MCF 10A (cell line): ENCODE measurements around the gene MON2. TPM values are rescaled to one million over a fixed set of nuclear protein-coding genes. Genes with fewer than 3 reads are reported as not detected.
A peak's percentile ranks its signal among the peaks of the same experiment; 100 is the strongest.

Experiments
- BruUV-seq: library from RNA; stranded (reverse); fragments of 400-500 nt; replicated peaks from 2 replicates; lab custom pipeline; 2021; lab: Mats Ljungman, UMichigan
- CTCF ChIA-PET: fragments of 300-600 bp; sonication (Branson Sonifier 250); formaldehyde crosslinking; extraction: SDS; loops from one replicate; lab custom pipeline; 2021; ENCODE audit warnings: antibody characterized with exemption, inconsistent platforms; lab: Yijun Ruan, JAX
- POLR2A ChIA-PET: fragments of 300-600, 350-650 bp; sonication (Branson Sonifier 250); formaldehyde crosslinking; extraction: SDS; loops from one replicate; lab custom pipeline; 2020; ENCODE audit warnings: antibody characterized with exemption, inconsistent platforms; lab: Yijun Ruan, JAX
- DNase-seq: peaks from one replicate; pipeline ENCODE4 v3.0.0-alpha.2; 2018; ENCODE audit not compliant: unreplicated experiment
- H3K27ac Mint-ChIP-seq: one replicate; pipeline ENCODE4 v1.8.0; 2022; ENCODE audit warnings: mild to moderate bottlenecking, low read depth, mixed read lengths; ENCODE audit not compliant: unreplicated experiment
- H3K27me3 Mint-ChIP-seq: one replicate; pipeline ENCODE4 v1.8.0; 2022; ENCODE audit warnings: mixed read lengths; ENCODE audit not compliant: insufficient read depth, unreplicated experiment
- H3K36me3 Mint-ChIP-seq: one replicate; pipeline ENCODE4 v1.8.0; 2022; ENCODE audit warnings: mild to moderate bottlenecking, moderate library complexity, mixed read lengths; ENCODE audit not compliant: insufficient read depth, unreplicated experiment
- H3K4me1 Mint-ChIP-seq: one replicate; pipeline ENCODE4 v1.8.0; 2022; ENCODE audit warnings: mixed read lengths; ENCODE audit not compliant: insufficient read depth, unreplicated experiment
- H3K4me3 Mint-ChIP-seq: one replicate; pipeline ENCODE4 v1.8.0; 2022; ENCODE audit warnings: mild to moderate bottlenecking, moderate library complexity, mixed read lengths; ENCODE audit not compliant: unreplicated experiment
- H3K9me3 Mint-ChIP-seq: one replicate; pipeline ENCODE4 v1.8.0; 2022; ENCODE audit warnings: mixed read lengths; ENCODE audit not compliant: unreplicated experiment
- intact Hi-C: fragments of 100-400 bp; cut with micrococcal nuclease; formaldehyde crosslinking; loops from 2 replicates; pipeline ENCODE4 v1.14.1; 2022
- total RNA-seq: library from RNA; stranded (reverse); gene quantifications from 2 replicates; pipeline ENCODE4 v1.2.3, GENCODE V29; 2022
- TF ChIP-seq, protein P1 (sequence below): fragments of 200-600 bp; IDR thresholded peaks from one replicate; pipeline ENCODE4 v1.8.0; 2022; ENCODE audit warnings: antibody characterized with exemption, mild to moderate bottlenecking; ENCODE audit not compliant: unreplicated experiment

Gene MON2
- total RNA-seq, 1 experiment from 2014 or later, result 49.5 TPM

DNA sequence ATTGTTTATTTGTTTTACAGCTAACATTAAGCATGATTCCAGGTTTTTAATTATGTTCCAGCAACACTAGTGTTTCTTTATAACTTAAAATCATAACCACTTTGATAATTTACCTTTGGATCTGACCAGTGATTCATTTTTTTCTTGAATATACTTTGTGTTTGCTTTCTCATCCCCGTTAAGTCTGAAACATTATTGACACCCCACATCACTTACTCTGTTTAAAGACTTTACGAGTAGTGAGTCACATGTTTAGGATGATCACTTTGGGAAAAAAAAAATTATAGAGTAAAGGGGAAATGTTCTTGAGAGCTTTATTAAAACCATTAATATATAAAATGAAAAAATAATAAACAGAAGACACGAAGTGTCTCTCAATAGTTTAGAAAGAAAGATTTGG is 132.2 kb downstream of the MON2 start:
- Mint-ChIP-seq H3K9me3 (no peaks in the 10 kb centered on the region), H3K4me1 (peaks cover 9% of the 10 kb centered on the region), H3K4me3 (no peak overlapping the region), H3K36me3 (peaks cover 9% of the 10 kb centered on the region), H3K27ac (no peak overlapping the region), H3K27me3 (no peaks in the 10 kb centered on the region)
- DNase-seq, result no peak
- ChIA-PET CTCF (interaction anchor here (0.6 to 2.8 kb wide), 4 partner anchors 17 to 214 kb away, joined by 3 to 14 read pairs (median 3); no protein-coding TSS in a partner anchor), POLR2A (interaction anchor here (0.9 to 1.0 kb wide), 2 partner anchors 12 to 23 kb away, joined by 3 read pairs; no protein-coding TSS in a partner anchor)
- no TSS peak for BruUV-seq
- TF ChIP-seq, protein P1, sequence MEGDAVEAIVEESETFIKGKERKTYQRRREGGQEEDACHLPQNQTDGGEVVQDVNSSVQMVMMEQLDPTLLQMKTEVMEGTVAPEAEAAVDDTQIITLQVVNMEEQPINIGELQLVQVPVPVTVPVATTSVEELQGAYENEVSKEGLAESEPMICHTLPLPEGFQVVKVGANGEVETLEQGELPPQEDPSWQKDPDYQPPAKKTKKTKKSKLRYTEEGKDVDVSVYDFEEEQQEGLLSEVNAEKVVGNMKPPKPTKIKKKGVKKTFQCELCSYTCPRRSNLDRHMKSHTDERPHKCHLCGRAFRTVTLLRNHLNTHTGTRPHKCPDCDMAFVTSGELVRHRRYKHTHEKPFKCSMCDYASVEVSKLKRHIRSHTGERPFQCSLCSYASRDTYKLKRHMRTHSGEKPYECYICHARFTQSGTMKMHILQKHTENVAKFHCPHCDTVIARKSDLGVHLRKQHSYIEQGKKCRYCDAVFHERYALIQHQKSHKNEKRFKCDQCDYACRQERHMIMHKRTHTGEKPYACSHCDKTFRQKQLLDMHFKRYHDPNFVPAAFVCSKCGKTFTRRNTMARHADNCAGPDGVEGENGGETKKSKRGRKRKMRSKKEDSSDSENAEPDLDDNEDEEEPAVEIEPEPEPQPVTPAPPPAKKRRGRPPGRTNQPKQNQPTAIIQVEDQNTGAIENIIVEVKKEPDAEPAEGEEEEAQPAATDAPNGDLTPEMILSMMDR, result no peak
- intact Hi-C loops, result no loop called here

DNA sequence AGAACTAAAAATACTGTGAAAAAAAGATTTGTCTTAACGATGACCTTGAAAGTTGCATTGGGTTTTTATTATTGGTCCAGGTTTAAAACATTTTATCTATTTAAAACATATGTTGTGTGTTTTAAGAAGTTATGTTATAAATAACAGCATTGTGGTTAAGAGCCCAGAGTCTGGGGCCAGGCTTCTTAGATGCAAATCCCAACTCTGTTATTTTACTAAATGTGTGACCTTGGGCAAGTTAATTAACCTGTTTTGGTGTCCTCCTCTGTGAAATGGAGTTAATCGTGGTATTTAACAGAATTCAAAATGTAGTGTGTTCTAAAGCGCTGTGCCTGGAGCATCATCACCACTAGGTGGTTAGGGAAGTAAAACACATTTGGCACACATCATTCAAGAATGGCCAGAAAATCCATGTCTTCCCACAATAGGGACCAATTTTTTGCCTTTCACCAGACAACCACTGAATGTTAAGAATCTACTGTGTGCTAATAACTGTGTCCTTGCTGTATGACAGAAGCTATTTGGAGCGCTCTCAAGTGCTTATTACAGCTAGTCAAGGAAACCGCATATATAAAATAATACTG is 133.3 kb downstream of the MON2 start:
- peaks cover 9% of the 10 kb centered on the region for H3K36me3 Mint-ChIP-seq
- BruUV-seq, result no TSS peak
- ChIA-PET CTCF (interaction anchor here (0.7 to 2.8 kb wide), 4 partner anchors 10 to 194 kb away, joined by 3 to 14 read pairs (median 6); no protein-coding TSS in a partner anchor), POLR2A (interaction anchor here (0.7 kb wide), 1 partner anchor 12 kb away, joined by 3 read pairs; no protein-coding TSS in a partner anchor)
- no peak overlapping the region for H3K27ac Mint-ChIP-seq
- intact Hi-C loops, result loop anchor here (5.0 to 10.0 kb wide), 3 partner anchors 132 to 465 kb away; partner anchors contain the start of gene USP15
- peaks cover 10% of the 10 kb centered on the region for H3K4me1 Mint-ChIP-seq
- no peak overlapping the region for H3K4me3 Mint-ChIP-seq
- no peak for DNase-seq
- TF ChIP-seq, protein P1, result no peak
- H3K27me3 Mint-ChIP-seq, result no peaks in the 10 kb centered on the region
- no peaks in the 10 kb centered on the region for H3K9me3 Mint-ChIP-seq

DNA sequence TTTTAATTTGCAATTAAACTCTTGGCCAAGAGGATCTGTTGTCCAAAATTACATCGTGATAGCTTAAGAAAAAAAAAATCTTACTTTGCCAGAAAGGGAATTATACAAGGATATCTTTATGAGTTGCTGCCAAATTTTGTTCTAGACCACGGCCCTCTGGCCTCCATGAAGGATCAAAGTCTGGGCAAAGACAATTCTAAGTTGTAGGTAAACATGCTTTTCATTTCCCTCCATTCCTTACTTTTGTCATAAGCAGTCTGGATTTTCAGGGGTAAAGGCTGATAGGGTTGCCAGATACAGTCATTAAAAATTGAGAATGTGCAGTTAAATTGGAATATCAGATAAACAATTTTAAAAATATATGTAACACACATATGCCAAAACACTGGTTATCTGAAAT is 135.1 kb downstream of the MON2 start:
- H3K4me1 Mint-ChIP-seq, result peaks cover 28% of the 10 kb centered on the region
- BruUV-seq, result no TSS peak

More for the DNA sequence above, 135.1 kb downstream of the MON2 start:
- Mint-ChIP-seq H3K9me3 (no peaks in the 10 kb centered on the region), H3K4me3 (peak overlapping the region; percentile 94), H3K27ac (peak overlapping the region; percentile 100), H3K27me3 (no peaks in the 10 kb centered on the region), H3K36me3 (peaks cover 9% of the 10 kb centered on the region)
- intact Hi-C loops, result loop anchor here (5.0 to 10.0 kb wide), 3 partner anchors 131 to 463 kb away; partner anchors contain the start of gene USP15
- TF ChIP-seq, protein P1, result no peak
- CTCF ChIA-PET, result interaction anchor here (0.6 to 3.3 kb wide), 5 partner anchors 11 to 197 kb away, joined by 4 to 32 read pairs (median 7); no protein-coding TSS in a partner anchor
- no peak for DNase-seq
- POLR2A ChIA-PET, result interaction anchor here (0.7 to 2.7 kb wide), 8 partner anchors 9 to 163 kb away, joined by 3 to 16 read pairs (median 4); no protein-coding TSS in a partner anchor
